GM18867 (cell line): Measurements from ENCODE around the gene SFRP2.

ENCODE experiments used
- ATAC-seq: cut with Tn5 transposase; IDR thresholded peaks from one replicate; pipeline ENCODE4 v1.9.1; 2021; ENCODE audit warnings: mild to moderate bottlenecking, moderate library complexity; ENCODE audit not compliant: unreplicated experiment

The SFRP2 gene, protein sequence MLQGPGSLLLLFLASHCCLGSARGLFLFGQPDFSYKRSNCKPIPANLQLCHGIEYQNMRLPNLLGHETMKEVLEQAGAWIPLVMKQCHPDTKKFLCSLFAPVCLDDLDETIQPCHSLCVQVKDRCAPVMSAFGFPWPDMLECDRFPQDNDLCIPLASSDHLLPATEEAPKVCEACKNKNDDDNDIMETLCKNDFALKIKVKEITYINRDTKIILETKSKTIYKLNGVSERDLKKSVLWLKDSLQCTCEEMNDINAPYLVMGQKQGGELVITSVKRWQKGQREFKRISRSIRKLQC

GRCh38 chr4:153788413-153789276 lies at the start of gene SFRP2:
Gene SFRP2 (minus strand): TSS chr4:153789083. CDS start chr4:153788835, 248 bp downstream.
- no peak for ATAC-seq

- ATAC-seq, result no peak
Observed at GRCh38 chr4:153838564-153838963, 49.7 kb upstream of the SFRP2 start.

GRCh38 chr4:153834901-153835300 lies 46.0 kb upstream of the SFRP2 start:
- ATAC-seq, result no peak

- no peak for ATAC-seq
Observed at GRCh38 chr4:153832720-153833287, 43.9 kb upstream of the SFRP2 start.

- ATAC-seq, result no peak
Observed at GRCh38 chr4:153832054-153832453, 43.2 kb upstream of the SFRP2 start.

GRCh38 chr4:153831245-153831644 lies 42.4 kb upstream of the SFRP2 start:
- no peak for ATAC-seq

DNA sequence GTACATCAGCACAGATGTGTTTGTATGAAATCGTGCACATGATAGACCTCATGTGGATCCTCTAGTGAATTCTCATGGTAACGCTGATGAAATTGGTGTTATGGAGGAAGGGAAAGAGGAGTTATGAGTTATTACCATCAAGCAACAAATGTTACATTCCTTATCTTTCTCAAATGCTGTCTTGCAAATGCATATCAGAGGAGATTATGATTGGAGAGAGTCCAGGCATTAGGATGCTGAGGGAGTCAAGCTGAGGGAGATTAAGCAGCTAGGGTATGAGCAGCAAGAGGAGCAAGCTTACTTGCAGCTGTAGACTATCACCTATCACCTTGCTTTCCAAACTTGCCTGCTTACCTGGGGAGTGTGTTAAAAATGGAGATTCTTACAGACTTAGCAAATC lies 36.8 kb upstream of the SFRP2 start:
- no peak for ATAC-seq

GRCh38 chr4:153825126-153825525 lies 36.2 kb upstream of the SFRP2 start:
- ATAC-seq, result no peak

- no peak for ATAC-seq
Observed at GRCh38 chr4:153824501-153824900, 35.6 kb upstream of the SFRP2 start.

- no peak for ATAC-seq
Observed at GRCh38 chr4:153823483-153823882, 34.6 kb upstream of the SFRP2 start.

- ATAC-seq, result no peak
Observed at GRCh38 chr4:153822316-153822715, 33.4 kb upstream of the SFRP2 start.

DNA sequence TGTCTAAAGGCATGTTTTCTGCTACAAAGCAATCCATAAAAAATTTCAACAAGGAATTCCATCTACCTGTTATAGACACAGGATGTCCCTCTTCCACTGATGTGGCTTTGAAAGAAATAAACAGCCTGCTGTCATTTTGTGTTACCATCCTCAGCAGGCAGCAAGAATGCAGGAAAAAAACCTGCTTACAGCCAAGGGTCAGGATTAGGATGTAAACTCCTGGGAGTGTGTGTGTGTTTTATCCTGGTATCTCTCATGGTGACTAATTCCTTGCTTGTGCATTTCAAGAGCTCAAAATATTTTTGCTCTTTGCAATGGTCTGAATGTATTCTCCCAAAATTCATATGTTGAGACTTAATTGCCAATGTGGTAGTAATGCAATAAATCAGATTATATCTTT lies 28.6 kb upstream of the SFRP2 start:
- no peak for ATAC-seq

GRCh38 chr4:153816542-153816941 lies 27.7 kb upstream of the SFRP2 start:
- no peak for ATAC-seq

DNA sequence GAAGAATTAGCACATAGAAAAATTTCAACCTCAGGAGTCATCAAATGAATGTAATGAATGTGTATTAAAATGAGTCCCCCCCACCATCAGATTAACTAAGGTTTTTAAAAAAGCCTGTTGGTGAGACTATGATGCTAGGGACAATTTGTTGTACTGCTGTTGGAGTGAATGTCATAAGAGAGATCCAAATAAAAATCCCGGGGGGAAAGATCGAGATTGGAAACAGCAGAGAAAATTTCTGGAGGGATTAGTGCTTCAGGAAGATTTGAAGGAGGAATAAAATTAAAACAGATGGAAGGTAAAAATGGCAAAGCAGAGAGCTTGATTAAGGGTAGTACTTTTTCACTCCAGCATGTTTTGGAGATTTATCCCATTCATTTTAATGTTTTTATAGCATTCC lies 25.9 kb upstream of the SFRP2 start:
- no peak for ATAC-seq

DNA sequence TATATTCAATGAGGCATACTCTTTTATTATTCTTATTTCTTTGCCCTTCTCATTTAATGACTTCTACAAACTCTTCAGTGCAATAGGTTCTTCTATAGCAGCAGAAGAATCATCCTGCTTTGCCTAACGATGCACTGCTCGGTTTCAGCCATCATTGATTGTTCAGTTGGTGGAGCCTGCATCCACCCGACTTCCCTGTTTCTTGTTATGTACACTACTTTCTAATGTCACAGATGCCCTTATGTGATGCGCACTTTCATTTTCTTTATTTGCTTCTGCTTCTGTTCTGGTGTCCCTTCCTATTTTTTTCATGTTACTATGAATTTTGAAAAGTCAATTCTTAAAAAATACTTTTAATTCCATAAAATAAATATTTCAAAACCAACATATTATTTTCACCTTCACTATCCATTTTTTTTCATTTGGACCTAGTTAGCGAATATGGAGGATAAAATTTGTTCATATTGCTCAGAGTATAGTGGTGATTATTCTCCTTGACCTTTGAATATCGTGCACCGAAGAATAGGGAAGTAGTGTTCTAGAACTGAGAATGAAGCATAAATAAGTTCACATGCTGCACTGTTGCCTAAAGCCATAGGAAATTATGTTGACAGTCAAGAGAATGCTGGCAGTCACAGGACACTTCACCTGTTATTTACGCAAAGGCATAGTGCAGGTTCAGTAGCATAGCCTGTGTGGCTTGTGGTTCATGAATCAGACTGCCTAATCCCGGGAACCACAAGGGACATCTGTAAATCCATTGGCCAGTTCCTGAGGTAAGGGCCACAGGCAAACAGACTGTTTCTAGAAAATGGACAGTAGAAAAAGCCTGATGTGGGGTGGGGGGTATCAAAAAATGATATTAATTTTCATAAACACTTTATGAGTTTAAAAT lies 21.3 kb upstream of the SFRP2 start:
- ATAC-seq, result peak; percentile 64

DNA sequence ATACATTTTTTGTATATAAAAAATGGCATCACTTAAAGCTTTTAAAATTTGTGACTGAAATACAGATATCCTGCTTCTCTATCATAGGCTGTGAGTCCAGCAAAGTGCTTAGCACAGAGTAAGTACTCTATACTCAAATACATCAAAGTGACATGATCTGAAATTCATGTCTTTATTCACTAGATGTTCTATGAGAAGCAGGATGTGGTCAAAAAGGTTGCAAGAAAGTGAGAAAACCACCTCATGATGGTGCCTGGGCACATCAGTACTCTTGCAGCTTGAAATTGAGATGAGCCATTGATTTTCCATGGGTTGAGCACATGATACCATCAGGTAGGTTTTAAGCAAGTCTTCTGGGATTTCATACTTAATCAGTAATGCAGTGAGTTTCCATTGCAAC lies 20.4 kb upstream of the SFRP2 start:
- ATAC-seq, result peak; percentile 76

GRCh38 chr4:153808175-153808574 lies 19.3 kb upstream of the SFRP2 start:
- ATAC-seq, result no peak

DNA sequence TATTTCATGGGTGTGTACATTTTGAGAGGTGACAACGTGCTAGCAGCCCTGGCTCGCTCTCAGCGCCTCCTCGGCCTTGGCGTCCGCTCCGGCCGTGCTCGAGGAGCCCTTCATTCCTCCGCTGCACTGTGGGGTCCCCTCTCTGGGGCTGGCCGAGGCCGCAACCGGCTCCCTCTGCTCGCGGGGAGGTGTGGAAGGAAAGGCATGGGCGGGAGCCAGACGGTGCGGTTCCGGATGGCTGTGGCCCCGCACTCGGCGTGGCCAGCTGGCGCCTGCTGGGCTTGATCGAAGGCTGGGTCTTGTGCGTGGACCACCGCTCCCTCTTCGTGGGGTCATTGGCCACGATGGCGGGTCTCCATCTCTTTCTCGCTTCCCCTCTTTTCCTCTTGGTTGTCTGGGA lies 17.2 kb upstream of the SFRP2 start:
- no peak for ATAC-seq

GRCh38 chr4:153804722-153805121 lies 15.8 kb upstream of the SFRP2 start:
- ATAC-seq, result no peak

- ATAC-seq, result no peak
Observed at GRCh38 chr4:153799694-153800074, 10.8 kb upstream of the SFRP2 start.
